IMR-90 (cell line): ENCODE measurements around the gene ATP2B2. TPM values are rescaled to one million over a fixed set of nuclear protein-coding genes. Genes with fewer than 3 reads are reported as not detected.

ENCODE experiments used
- ATAC-seq: fragments of 200-7000 bp; cut with Tn5 transposase; 2 replicates; pipeline ENCODE4 v1.9.1; 2020; ENCODE audit warnings: low read depth, mild to moderate bottlenecking, moderate library complexity
- BruUV-seq: library from RNA; stranded (reverse); fragments of 400-500 nt; replicated peaks from 2 replicates; lab custom pipeline; 2021; lab: Mats Ljungman, UMichigan
- CTCF ChIA-PET: fragments of 300-600 bp; formaldehyde crosslinking; extraction: SDS; loops from one replicate; lab custom pipeline; 2021; ENCODE audit warnings: antibody characterized with exemption; lab: Yijun Ruan, JAX
- POLR2A ChIA-PET: fragments of 300-600 bp; sonication (Branson Sonifier 250); formaldehyde crosslinking; loops from one replicate; lab custom pipeline; 2022; ENCODE audit warnings: antibody characterized with exemption; ENCODE audit not compliant: unreplicated experiment; lab: Charles Lee
- DNase-seq: peaks from one replicate; pipeline ENCODE4 v3.0.0; 2013
- H2AFZ ChIP-seq: replicated peaks from 2 replicates; pipeline ENCODE3; 2013; ENCODE audit warnings: low read length, mild to moderate bottlenecking; ENCODE audit not compliant: poor library complexity
- H2AK5ac ChIP-seq: 2 replicates; pipeline ENCODE4 v1.6.1; 2013; ENCODE audit warnings: low read depth, low read length, inconsistent platforms
- H2AK9ac ChIP-seq: replicated peaks from 2 replicates; pipeline ENCODE3; 2013; ENCODE audit warnings: mild to moderate bottlenecking, low read depth, low read length, moderate library complexity; ENCODE audit not compliant: poor library complexity
- H2BK120ac ChIP-seq: 2 replicates; pipeline ENCODE4 v1.6.1; 2013; ENCODE audit warnings: low read depth, low read length, inconsistent platforms
- H2BK15ac ChIP-seq: 3 replicates; pipeline ENCODE4 v1.6.1; 2013; ENCODE audit warnings: low read depth, low read length, inconsistent platforms
- H2BK20ac ChIP-seq: 2 replicates; pipeline ENCODE4 v1.6.1; 2013; ENCODE audit warnings: low read depth, mild to moderate bottlenecking, inconsistent platforms, low read length, moderate library complexity
- H2BK5ac ChIP-seq: 2 replicates; pipeline ENCODE4 v1.6.1; 2013; ENCODE audit warnings: mild to moderate bottlenecking, low read depth, low read length, inconsistent platforms; ENCODE audit not compliant: poor library complexity, severe bottlenecking
- H3K14ac ChIP-seq: replicated peaks from 2 replicates; pipeline ENCODE4 v1.6.1; 2013; ENCODE audit warnings: low read depth, low read length, inconsistent platforms
- H3K18ac ChIP-seq: 2 replicates; pipeline ENCODE4 v1.6.1; 2013; ENCODE audit warnings: low read depth, low read length, control low read depth
- H3K23ac ChIP-seq: 2 replicates; pipeline ENCODE4 v1.6.1; 2013; ENCODE audit warnings: low read depth, low read length, inconsistent platforms
- H3K27ac ChIP-seq: 2 replicates; pipeline ENCODE4 v1.5.1; 2013; ENCODE audit warnings: mild to moderate bottlenecking, control low read depth, low read length; ENCODE audit not compliant: insufficient read depth
- H3K27me3 ChIP-seq: 2 replicates; pipeline ENCODE4 v1.6.1; 2013; ENCODE audit warnings: low read length; ENCODE audit not compliant: control insufficient read depth, insufficient read depth
- H3K36me3 ChIP-seq: 2 replicates; pipeline ENCODE4 v1.6.1; 2013; ENCODE audit warnings: low read length, mixed read lengths; ENCODE audit not compliant: control insufficient read depth, insufficient read depth
- H3K4ac ChIP-seq: 2 replicates; pipeline ENCODE4 v1.6.1; 2013; ENCODE audit warnings: low read depth, low read length, inconsistent platforms
- H3K4me1 ChIP-seq: 2 replicates; pipeline ENCODE4 v1.6.1; 2013; ENCODE audit warnings: low read length, mixed read lengths; ENCODE audit not compliant: control insufficient read depth, insufficient read depth
- H3K4me2 ChIP-seq: 2 replicates; pipeline ENCODE4 v1.6.1; 2013; ENCODE audit warnings: low read depth, mild to moderate bottlenecking, control low read depth, low read length, moderate library complexity
- H3K4me3 ChIP-seq: 2 replicates; pipeline ENCODE4 v1.5.1; 2013; ENCODE audit warnings: low read depth, mild to moderate bottlenecking, control low read depth, low read length, moderate library complexity; ENCODE audit not compliant: insufficient read depth
- H3K56ac ChIP-seq: 2 replicates; pipeline ENCODE4 v1.6.1; 2013; ENCODE audit warnings: low read length, inconsistent platforms; ENCODE audit not compliant: insufficient read depth; ENCODE audit errors: extremely low read depth
- H3K79me1 ChIP-seq, 2 experiments: 2 replicates each; pipeline ENCODE4 v1.6.1; 2013; ENCODE audit warnings: low read length in 2 of 2, inconsistent platforms in 1 of 2, low read depth in 1 of 2
- H3K9ac ChIP-seq: 2 replicates; pipeline ENCODE4 v1.6.1; 2013; ENCODE audit warnings: low read depth, low read length, control low read depth
- H3K9me1 ChIP-seq: 2 replicates; pipeline ENCODE4 v1.6.1; 2013; ENCODE audit warnings: low read length, inconsistent platforms; ENCODE audit not compliant: insufficient read depth
- H3K9me3 ChIP-seq: 2 replicates; pipeline ENCODE4 v1.6.1; 2013; ENCODE audit warnings: low read length; ENCODE audit not compliant: control insufficient read depth, insufficient read depth
- H4K20me1 ChIP-seq: 2 replicates; pipeline ENCODE4 v1.6.1; 2013; ENCODE audit warnings: low read length, inconsistent platforms; ENCODE audit not compliant: insufficient read depth
- H4K5ac ChIP-seq: 2 replicates; pipeline ENCODE4 v1.6.1; 2013; ENCODE audit warnings: mild to moderate bottlenecking, low read depth, low read length, control low read depth
- H4K8ac ChIP-seq, 2 experiments: 2 replicates each; pipeline ENCODE4 v1.6.1; 2013; ENCODE audit warnings: low read depth in 2 of 2, low read length in 2 of 2, control low read depth in 1 of 2, inconsistent platforms in 1 of 2
- H4K91ac ChIP-seq: 2 replicates; pipeline ENCODE4 v1.6.1; 2013; ENCODE audit warnings: low read depth, low read length, inconsistent platforms; ENCODE audit not compliant: insufficient read depth
- CHD1 ChIP-seq: IDR thresholded peaks from 2 replicates; pipeline ENCODE4 v1.6.1; 2012; ENCODE audit warnings: low read depth, low read length, improper control_type of control experiment
- FOS ChIP-seq: fragments of 150-350 bp; IDR thresholded peaks from 2 replicates; pipeline ENCODE4 v1.6.1; 2016; ENCODE audit warnings: low read depth, low read length
- MXI1 ChIP-seq: IDR thresholded peaks from 2 replicates; pipeline ENCODE4 v1.6.1; 2012; ENCODE audit warnings: low read depth, mild to moderate bottlenecking, low read length, moderate library complexity, borderline replicate concordance
- RAD21 ChIP-seq: IDR thresholded peaks from 2 replicates; pipeline ENCODE4 v1.6.1; 2012; ENCODE audit warnings: low read length, improper control_type of control experiment
- RCOR1 ChIP-seq: IDR thresholded peaks from 2 replicates; pipeline ENCODE4 v1.6.1; 2012; ENCODE audit warnings: mild to moderate bottlenecking, low read length, improper control_type of control experiment; ENCODE audit not compliant: insufficient replicate concordance
- SMC3 ChIP-seq: fragments of 150-350 bp; IDR thresholded peaks from 2 replicates; pipeline ENCODE4 v1.6.1; 2016; ENCODE audit warnings: low read depth, mild to moderate bottlenecking, antibody characterized with exemption, low read length, moderate library complexity
- WGBS, 2 experiments: methylation state at CpG; one replicate each; pipeline versions ENCODE4 v1.1.5 to v1.1.7; 2013; ENCODE audit warnings: missing lambda C conversion rate in 2 of 2; ENCODE audit not compliant: insufficient read length in 1 of 2; ENCODE audit errors: extremely low coverage in 2 of 2; 5-methylcytosine and 5-hydroxymethylcytosine counted together
- dilution Hi-C: fragments of 300-500 bp; cut with HindIII; formaldehyde crosslinking; loops from one replicate; pipeline ENCODE4 v1.14.3; 2018; ENCODE audit warnings: low sequenced_read_pairs; ENCODE audit not compliant: unreplicated experiment
- in situ Hi-C: fragments of 300-500 bp; cut with MboI; formaldehyde crosslinking; loops from 3 replicates; pipeline ENCODE4 v1.14.3; 2019; ENCODE audit warnings: low sequenced_read_pairs, inconsistent platforms, mixed read lengths
- intact Hi-C: fragments of 100-400 bp; cut with micrococcal nuclease; formaldehyde crosslinking; loops from 2 replicates; pipeline ENCODE4 v1.10.0; 2022
- polyA plus RNA-seq, 3 experiments: library from polyadenylated mRNA; depleted of rRNA; stranded (reverse); fragments of >200 nt; gene quantifications; 2 replicates each; pipeline ENCODE4 v1.2.3, GENCODE V29; 2012; ENCODE audit warnings: low replicate concordance in 1 of 3
- total RNA-seq: library from RNA; depleted of rRNA; stranded (reverse); fragments of >200 nt; gene quantifications from 2 replicates; pipeline ENCODE4 v1.2.3, GENCODE V29; 2012
- TF ChIP-seq, protein P1 (sequence below): fragments of 150-350 bp; IDR thresholded peaks from 2 replicates; pipeline ENCODE4 v1.6.1; 2016; ENCODE audit warnings: low read depth, mild to moderate bottlenecking, low read length, moderate library complexity, borderline replicate concordance
- TF ChIP-seq, protein P2 (sequence below): conservative IDR thresholded peaks from 2 replicates; pipeline ENCODE4 v1.5.1; 2012; ENCODE audit warnings: mild to moderate bottlenecking, low read depth, low read length, improper control_type of control experiment

The ATP2B2 gene
- total and polyA plus RNA-seq, 2 of the 4 experiments (the other 2 are of a cell fraction) = under 0.01 to 0.02 TPM

DNA sequence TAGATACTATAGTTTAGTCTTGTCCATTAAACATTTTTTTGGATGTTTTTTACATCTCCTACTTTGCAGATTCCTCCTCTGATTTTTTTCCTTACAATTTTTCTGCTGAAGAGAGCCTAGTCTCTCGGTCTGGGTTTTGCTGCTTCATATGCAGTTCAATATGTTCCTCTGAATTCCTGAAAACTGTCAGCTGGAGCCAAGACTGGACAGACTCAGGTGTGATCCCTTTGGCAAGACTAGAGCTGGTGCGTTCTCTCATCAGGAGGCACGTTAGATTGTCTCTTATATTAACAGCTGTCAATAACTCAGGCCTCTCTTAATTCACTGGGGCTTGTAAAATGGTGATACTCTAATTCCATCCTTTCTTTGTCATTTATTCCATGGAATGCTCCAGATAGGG lies 199.2 kb downstream of the ATP2B2 start:
- Histone ChIP-seq H3K4me2 (no peak overlapping the region), H3K4me3 (no peak overlapping the region), H3K27ac (no peak overlapping the region), H3K27me3 (no peaks in the 10 kb centered on the region), H3K9me1 (peaks cover 8% of the 10 kb centered on the region; the same call in 1 of the 2 replicates), H3K56ac (no peak overlapping the region), H2AFZ (no peak overlapping the region), H3K23ac (no peak overlapping the region), H3K4ac (no peak overlapping the region), H4K20me1 (peaks cover 37% of the 10 kb centered on the region), H2BK15ac (no peak overlapping the region), H2AK5ac (no peak overlapping the region), H3K79me1 (peaks cover 22 to 44% of the 10 kb centered on the region in 2 experiments), H2BK5ac (no peak overlapping the region), H3K36me3 (peaks cover 70% of the 10 kb centered on the region), H3K18ac (no peak overlapping the region), H2BK120ac (no peak overlapping the region), H3K9ac (no peak overlapping the region), H4K5ac (no peak overlapping the region), H3K4me1 (peaks cover 6% of the 10 kb centered on the region), H4K91ac (no peak overlapping the region), H2AK9ac (no peak overlapping the region), H3K9me3 (no peaks in the 10 kb centered on the region), H2BK20ac (no peak overlapping the region), H3K14ac (no peak overlapping the region), H4K8ac (no peak overlapping the region)
- WGBS, 2 experiments = 67% methylated on average over 1 of the region's 3 CpGs; no CpG with 5 or more reads in 1 of the 2 experiments
- in situ Hi-C loops = no loop called here
- POLR2A ChIA-PET = no interaction called here
- DNase-seq = no peak
- no peak for TF ChIP-seq RCOR1
- TF ChIP-seq FOS = no peak
- TF ChIP-seq, protein P1, sequence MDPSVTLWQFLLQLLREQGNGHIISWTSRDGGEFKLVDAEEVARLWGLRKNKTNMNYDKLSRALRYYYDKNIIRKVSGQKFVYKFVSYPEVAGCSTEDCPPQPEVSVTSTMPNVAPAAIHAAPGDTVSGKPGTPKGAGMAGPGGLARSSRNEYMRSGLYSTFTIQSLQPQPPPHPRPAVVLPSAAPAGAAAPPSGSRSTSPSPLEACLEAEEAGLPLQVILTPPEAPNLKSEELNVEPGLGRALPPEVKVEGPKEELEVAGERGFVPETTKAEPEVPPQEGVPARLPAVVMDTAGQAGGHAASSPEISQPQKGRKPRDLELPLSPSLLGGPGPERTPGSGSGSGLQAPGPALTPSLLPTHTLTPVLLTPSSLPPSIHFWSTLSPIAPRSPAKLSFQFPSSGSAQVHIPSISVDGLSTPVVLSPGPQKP = no peak
- TF ChIP-seq, protein P2, sequence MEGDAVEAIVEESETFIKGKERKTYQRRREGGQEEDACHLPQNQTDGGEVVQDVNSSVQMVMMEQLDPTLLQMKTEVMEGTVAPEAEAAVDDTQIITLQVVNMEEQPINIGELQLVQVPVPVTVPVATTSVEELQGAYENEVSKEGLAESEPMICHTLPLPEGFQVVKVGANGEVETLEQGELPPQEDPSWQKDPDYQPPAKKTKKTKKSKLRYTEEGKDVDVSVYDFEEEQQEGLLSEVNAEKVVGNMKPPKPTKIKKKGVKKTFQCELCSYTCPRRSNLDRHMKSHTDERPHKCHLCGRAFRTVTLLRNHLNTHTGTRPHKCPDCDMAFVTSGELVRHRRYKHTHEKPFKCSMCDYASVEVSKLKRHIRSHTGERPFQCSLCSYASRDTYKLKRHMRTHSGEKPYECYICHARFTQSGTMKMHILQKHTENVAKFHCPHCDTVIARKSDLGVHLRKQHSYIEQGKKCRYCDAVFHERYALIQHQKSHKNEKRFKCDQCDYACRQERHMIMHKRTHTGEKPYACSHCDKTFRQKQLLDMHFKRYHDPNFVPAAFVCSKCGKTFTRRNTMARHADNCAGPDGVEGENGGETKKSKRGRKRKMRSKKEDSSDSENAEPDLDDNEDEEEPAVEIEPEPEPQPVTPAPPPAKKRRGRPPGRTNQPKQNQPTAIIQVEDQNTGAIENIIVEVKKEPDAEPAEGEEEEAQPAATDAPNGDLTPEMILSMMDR = no peak
- no peak for TF ChIP-seq SMC3
- no peak for TF ChIP-seq CHD1
- TF ChIP-seq RAD21 = no peak
- no peak for TF ChIP-seq MXI1
- no TSS peak for BruUV-seq
- CTCF ChIA-PET = no interaction called here
- intact Hi-C loops = no loop called here
- no peak for ATAC-seq
- dilution Hi-C loops = no loop called here
